ENCODE results near the gene ECPAS.
"Not testable (repeated sequence)": the region's sequence is repeated elsewhere in the genome, so short reads cannot be mapped to it uniquely, and the experiment has no call there.

ECPAS gene

DNA sequence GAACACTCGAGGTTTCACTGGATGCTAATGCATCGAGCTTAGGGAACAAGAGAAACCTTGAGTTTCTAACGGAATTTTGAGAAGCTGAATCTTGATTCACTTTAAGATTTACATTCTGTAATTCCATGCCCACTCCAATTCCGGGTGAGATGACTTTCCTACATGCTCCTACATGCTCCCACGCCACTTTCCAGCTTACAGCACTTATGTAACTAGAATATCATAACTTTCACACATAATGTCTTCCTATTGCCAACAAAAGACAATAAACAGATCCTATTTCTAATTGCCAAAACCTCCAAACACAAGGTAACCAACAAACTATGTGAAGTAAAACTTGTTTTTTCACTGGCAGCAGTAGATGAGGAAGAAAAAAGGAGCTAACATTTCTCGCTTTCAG is 72.9 kb downstream of the ECPAS start:
- DNase-seq: no peak

DNA sequence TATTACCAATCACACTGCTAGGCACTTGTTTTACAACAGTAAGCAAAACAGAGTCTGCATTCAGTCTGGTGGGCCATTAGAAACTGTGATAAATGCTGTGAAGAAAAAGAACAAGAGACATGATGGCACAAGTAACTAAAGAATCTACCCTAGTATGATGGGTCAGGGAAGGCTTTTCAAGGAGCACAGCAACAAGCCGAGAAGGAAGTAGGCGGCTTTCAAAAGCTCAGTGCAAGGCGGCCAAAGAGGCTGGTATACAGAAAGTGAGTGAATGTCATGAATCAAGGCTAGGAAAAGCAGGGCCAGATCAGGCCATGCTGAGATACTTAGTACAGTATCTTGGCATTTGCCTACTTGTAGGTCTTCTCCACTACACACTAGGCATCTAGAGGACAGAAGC is 76.4 kb downstream of the ECPAS start:
- no peak for DNase-seq

DNA sequence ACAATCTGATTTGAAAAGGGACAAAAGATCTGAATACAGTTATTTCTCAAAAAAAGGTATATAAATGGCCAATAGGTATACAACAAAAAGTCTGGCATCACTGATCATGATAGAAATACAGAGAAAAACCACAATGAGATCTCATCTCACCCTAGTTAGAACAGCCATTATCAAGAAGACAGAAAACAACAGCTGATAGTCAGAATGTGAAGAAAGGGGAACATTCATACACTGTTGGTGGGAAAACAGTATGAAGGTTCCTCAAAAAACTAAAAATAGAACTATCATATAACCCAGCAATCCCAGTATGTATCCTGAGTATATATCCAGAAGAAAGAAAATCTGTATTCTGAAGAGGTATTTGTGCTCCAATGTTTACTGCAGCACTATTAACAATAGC is 78.5 kb downstream of the ECPAS start:
- no peak for DNase-seq

GRCh38 chr9:111401486-111401885 is 82.7 kb downstream of the ECPAS start:
- not testable (repeated sequence) for DNase-seq

GRCh38 chr9:111400564-111400898 is 83.7 kb downstream of the ECPAS start:
- DNase-seq: no peak

DNA sequence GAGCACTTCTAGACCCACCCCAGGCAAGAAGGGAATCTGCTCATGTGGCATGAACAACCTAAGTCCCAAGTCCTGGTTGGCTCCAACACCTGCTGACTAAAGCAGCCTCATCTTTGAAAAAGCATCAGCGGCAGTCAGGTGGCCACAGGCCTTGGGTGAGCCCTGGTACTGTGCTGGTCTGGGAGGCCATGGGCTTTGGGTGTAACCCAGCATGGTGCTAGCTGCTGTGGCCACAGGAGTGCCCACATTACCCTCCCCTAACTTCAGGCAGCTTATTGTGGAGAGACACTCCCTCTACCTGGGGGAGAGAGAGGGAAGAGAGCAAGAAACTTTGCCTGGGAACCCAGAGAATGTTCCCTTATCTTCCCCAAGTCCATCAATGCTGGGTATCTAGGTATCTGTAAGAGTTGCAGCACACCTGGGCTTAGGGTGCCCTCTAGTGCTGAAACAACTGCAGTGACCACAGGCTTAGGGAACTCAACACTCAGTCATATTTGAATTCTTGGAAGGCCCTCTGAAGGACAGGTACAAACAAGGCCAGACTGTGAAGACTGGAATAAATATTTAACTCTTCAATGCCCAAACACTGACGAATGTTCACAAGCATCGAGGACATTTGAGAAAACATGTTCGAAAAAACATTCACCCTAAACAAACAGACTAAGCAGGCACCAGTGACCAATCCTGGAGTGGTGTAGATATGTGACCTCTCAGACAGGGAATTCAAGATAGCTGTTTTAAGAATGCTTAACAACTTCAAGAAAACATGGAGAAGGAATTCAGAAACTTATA is 84.2 kb downstream of the ECPAS start:
- DNase-seq: no peak

DNA sequence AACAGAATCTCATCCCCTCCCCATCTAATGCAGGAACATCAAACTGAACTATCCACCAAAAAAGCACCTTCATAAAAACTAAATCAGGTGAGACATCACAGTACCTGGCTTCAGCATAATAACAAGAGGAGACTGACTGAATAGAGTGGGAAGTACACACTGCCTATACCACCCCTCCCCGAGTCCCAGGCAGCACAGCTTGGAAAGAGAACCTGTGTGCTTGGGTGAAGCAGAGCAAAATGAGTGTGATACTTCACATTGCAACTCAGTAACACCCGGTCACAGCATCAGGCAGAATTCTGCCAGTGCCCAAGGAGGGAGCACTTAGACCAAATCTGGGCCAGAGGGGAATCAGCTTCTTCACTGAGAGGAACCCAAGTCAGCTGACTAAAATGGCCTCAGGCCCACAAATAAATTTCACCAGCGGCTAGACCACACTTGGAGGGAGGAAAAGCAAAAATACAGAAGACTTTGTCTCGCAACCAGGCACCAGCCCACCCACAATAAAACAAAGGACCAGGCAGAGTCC is 84.9 kb downstream of the ECPAS start:
- DNase-seq: no peak

- no peak for DNase-seq
Measured at GRCh38 chr9:111393971-111394370, 90.2 kb downstream of the ECPAS start.

GRCh38 chr9:111389406-111389805 is 94.8 kb downstream of the ECPAS start:
- no peak for DNase-seq

- DNase-seq: no peak
Measured at GRCh38 chr9:111386386-111386785, 97.8 kb downstream of the ECPAS start.

DNA sequence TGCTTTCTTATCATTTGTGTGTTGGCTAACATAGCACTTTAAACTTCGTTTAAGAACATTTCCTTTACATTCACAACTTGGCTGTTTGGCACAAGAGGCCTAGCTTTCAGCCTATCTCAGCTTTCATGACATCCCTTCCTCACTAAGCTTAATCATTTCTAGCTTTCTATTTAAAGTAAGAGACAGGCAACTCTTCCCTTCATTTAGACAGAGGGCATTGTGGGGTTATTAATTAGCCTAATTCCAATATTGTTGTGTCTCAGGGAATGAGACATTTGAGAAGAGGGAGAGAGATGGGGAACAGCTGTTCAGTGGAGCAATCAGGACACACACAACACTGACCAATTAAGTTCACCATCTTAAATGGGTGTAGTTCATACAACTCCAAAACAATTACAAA is 103.2 kb downstream of the ECPAS start:
- DNase-seq: no peak

GRCh38 chr9:111375817-111376564 is 108.2 kb downstream of the ECPAS start:
- DNase-seq: no peak

DNA sequence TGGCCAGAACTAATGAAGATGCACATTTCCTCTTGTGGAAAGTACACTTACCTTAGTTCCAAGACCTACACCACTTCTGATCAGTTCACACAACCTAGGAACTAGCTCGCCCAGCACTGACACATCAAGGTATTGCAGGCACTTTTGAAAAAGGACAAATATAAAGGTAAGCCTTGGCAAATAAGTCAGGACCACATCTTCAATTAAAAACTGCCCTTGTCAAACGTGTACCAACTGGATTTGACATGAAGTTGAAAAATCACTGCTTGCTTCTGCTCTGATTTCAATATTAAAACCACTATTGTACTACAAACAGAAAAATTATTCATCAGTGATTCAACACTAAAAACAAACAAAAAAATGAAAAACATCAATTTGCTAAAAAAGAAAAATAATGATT is 109.1 kb downstream of the ECPAS start:
- DNase-seq: no peak

DNA sequence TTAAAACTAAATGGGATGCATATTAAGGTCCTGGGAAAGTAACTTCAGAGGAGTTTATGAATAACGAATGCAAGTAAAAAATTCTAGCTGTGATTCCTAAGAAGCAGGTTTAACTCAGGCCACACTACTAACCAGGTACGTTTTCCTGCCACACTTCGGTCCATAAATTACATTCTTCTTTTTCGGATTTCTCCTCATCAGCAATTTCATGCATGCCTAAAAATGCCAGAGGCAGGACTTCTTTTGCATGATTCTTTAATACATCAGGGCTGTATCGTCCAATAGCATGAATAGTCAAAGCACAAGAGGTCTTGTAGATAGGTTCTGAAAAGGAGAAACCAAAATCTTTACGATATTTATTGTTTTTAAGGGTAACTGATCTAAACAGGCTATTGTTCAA is 111.9 kb downstream of the ECPAS start:
- no peak for DNase-seq

DNA sequence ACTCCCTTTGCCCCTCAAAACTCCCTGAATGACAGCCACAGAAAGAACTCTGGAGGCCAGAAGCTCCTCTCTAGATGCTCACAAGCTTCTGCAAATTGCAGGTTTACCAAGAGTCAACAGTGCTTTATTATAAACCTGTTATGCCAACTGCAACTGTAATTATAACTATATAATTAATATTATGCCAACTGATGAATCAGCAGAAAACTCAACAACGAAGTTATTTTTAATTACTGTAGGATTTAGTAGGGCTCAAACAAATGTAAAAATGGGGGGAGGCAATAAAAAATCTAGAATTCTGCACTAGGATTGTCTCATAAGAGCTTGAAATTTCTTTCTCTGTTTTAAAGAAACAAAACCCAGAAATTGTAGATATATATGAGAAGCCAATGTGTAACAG is 117.2 kb downstream of the ECPAS start:
- DNase-seq: no peak

DNA sequence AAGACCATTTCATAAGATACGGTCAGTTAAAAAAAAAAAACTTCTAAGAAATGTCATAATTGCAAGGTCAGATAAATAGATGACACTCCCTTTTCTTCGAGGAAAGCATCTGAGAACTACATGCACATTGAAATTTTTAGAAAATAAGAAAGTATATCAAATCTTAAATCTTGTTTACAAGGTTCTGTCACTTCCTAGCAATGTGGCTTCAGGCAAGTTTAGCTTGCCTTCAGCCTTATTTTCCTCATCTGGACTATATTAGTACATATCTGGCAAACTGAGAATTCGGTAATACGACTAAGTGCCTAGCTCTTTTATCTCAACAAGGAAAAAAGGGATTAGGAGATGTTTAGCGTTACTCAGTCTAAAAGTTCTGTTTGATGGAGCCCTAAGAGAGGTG is 121.7 kb downstream of the ECPAS start:
- no peak for DNase-seq

GRCh38 chr9:111360881-111361280 is 123.3 kb downstream of the ECPAS start:
- no peak for DNase-seq

GRCh38 chr9:111356481-111357244 is 127.5 kb downstream of the ECPAS start:
- peak in 1 of 2 experiments; percentile 14 for DNase-seq

DNA sequence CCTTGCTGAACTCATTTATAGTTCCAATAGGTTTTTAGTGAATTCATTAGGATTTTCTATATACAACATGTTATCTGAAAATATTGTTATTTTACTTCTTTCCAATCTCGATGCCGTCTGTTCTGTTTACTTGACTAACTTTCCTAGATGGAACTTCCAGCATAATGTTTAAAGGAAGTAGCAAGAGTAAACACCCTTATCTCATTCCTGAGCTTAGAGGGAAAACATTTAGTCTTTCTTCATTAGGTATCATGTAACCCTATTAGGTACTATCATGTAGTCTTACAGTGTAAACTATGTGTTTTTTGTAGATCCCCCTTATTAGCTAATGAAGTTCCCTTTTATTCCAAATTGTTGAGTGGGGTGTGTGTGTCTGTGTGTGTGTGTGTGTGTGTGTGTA is 131.6 kb downstream of the ECPAS start:
- no peak for DNase-seq

GRCh38 chr9:111350556-111350955 is 133.6 kb downstream of the ECPAS start:
- no peak for DNase-seq

DNA sequence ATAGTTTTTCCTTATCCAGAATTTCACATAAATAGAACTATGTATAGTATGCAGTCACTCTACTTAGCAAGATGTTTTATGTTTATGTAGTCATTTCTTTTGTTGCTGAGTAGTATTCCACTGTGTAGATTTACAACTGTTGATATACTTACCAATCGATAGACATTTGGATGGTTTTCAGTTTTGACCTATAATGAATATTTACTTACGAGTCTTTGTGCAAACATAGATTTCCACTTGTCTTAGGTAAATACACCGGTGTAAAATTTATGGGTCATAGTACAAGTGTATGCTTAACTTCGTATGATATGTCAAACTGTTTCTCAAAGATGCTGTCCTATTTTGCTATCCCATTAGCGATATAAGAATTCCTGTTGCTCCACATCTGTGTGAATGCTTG is 134.4 kb downstream of the ECPAS start:
- DNase-seq: no peak

- no peak for DNase-seq
Measured at GRCh38 chr9:111348821-111349271, 135.3 kb downstream of the ECPAS start.

GRCh38 chr9:111334318-111334863 is 149.8 kb downstream of the ECPAS start:
- DNase-seq: not testable (repeated sequence)

Data from NCI-H446 (cell line).